Measurements from ENCODE around the gene GATA1.

Gene GATA1

DNA sequence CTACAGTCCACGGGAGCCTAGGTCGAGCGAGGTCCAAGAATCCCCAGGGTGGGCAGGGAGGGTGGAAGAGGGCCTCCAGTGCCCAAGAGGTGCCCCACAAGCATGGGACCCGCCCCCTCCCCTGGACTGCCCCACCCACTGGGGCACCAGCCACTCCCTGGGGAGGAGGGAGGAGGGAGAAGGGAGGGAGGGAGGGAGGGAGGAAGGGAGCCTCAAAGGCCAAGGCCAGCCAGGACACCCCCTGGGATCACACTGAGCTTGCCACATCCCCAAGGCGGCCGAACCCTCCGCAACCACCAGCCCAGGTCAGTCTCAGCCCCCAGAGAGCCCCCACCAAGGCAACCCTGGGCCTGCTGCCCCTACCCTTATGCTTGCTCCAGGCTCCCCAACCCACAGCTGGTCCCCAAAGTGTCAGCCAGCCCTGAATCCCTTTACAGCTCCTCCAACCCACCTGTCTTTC, at the start of gene GATA1:
TSS of gene GATA1 (plus strand) at position 250 of the 460 bp plus-strand sequence. CDS start 4,520 bp downstream, outside the sequence.
- DNase-seq, result no peak

DNA sequence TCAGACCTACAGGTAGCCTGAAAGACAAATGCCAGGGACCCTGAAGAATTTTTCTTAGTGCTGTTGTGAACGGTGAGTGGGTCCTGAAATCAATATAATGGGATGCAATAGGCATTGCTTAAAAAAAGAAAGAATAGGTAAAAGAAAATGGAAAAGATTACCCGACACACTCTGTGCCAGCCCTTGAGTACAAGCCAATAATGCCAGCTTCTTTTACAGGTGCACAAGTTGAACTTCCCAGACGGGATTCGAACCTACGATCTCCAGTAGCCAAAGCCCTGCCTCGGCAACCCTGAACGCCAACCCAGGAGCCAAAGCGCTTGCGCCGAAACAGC, 49.5 kb upstream of the GATA1 start:
- no peak for DNase-seq

DNA sequence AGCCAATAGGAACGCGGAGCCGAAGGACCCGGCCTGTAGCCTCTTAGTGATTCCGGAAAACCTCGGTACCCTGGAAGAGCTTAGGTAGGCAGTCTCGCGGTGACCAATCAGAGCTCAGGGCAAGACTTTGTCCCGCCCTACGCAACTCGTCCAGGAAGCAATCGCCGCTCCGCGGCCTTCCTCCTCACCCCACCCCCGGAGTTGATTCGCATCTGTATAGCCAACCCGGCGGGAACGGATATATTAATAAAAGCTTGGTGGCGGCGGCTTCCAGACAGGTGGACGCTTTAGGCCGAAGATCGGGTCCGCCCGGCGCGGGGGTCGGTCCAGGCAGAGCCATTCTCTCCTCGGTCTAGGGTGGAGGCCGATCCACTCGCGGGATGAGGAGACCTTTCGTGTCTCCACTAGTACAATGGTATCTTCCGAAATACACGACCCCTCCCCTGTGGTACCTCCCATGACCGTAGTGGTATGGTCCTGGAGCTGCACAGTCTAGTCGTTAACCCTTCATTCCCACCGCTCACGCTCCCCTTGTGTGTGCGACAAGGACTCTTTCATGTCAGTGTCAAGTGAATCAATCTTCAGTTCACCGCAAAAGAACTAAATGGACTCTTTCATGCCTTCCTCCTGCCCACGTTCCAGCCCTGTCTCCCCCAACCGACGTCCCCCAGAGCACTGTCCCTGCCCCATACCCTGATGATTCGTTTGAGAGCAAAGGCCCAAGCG, 49.0 kb upstream of the GATA1 start:
- DNase-seq, result peak; percentile 92

DNA sequence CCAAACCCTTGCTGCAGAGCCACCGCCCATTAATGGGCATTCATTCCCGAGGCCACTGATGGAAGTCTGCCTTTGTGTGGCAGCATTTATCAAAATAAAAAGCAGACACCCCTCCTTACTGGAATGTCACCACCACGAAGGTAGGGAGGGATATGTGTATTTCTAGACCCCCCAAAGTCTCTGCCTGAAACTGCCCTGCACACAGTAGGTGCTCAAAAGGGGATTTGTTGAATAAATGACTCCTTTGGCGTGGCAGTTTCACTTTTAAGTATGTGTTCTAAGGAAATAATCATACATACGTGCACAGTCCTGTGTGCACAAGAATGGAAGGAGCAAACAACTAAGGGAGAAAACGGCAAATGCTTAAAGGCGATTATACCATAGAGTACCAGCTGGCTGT, 48.5 kb upstream of the GATA1 start:
- no peak for DNase-seq

DNA sequence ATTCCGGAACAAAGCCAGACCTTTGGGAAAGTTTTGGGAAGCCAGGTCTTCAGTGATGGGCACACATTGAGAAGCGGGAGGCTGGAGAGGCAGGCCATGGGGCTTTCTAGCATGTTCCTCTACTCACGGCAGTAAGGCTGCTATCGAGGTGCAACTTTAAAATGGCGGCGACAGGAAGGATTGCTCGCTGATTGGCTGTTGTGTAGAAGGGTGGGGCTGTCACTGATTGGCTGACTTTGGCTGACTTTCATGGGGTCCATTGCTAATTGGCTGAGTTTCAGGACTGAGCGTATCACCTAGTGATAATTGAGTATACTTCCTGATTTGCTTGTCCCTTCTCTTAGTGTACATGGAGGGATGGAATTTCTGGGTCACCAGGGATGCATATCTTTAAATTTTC, 44.6 kb upstream of the GATA1 start:
- DNase-seq, result no peak

DNA sequence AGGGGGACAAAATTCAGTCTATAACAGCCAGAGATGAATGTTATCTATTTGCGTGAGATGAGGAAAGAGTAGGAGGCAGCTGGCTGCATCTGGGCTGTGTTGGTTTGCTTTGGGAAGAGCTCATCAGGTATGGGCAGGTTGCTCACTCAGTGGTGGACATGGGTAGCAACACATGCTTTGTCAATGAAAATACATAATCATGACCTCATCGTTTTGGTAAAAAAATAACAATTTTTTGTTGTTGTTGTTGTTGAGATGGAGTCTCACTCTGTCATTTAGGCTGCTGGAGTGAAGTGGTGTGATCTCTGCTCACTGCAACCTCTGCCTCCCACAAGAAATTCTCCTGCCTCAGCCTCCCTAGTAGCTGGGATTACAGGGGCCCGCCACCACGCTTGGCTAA, 41.2 kb upstream of the GATA1 start:
- DNase-seq, result no peak

DNA sequence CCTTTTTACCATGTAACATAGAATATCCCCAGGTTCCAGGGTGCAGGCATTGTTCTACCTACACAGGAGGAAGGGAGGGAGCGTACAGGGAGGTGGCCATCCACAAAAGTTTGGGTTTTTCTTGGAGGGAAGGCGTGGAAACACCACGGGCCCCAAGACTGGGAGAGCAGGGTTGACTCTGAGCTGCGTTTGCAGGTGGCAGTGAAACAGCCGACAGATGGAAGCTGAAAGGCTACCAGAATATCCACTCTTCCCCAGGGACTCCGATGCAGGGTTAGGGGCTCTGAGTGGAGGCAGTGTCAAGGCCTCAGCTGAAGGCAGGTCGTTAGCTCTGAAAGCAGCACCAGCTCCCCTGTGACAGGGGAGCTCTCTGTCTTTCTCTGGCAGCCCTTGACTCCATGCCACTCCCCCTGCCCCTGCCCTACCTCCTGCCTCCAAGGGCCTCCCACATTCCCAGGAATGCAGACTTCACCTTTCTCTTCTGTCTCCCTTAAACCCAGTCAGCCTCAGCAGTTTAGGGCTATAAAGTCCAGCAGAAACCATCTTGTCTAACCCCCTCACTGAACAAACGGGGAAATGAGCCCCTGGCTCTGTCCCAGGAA, 38.9 kb upstream of the GATA1 start:
- no peak for DNase-seq

DNA sequence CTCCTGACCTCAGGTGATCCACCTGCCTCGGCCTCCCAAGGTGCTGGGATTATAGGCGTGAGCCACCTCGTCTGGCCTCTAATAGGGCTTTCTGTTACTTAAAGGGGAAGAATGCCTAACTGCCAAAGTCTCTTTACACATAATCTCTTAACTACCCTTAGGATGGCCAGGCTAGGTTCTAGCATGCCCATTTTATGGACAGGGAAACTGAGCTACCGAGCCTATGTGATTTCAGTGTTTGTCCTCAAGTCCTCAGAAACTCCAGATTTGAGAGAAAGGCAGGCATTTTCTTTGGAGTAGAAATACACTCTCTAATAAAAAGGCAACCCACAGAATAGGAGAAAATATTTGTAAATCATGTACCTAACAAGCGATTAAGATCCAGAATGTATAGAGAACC, 37.2 kb upstream of the GATA1 start:
- no peak for DNase-seq

DNA sequence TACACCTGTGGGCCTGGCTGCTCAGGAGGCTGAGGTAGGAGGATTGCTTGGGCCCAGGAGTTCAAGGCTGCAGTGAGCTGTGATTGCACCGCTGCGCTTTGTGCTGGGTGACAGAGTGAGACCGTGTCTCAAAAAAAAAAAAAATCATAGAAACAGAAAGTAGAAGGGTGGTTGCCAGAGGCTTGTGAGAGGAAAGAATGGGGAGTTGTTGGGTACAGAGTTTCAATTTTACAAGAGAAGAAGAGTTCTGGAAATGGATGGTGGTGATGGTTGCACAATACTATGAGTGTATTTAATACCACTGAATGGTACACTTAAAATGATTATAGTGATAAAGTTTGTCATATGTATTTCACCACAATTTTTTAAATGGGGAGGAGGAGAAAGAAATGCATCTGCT, 35.0 kb upstream of the GATA1 start:
- no peak for DNase-seq

DNA sequence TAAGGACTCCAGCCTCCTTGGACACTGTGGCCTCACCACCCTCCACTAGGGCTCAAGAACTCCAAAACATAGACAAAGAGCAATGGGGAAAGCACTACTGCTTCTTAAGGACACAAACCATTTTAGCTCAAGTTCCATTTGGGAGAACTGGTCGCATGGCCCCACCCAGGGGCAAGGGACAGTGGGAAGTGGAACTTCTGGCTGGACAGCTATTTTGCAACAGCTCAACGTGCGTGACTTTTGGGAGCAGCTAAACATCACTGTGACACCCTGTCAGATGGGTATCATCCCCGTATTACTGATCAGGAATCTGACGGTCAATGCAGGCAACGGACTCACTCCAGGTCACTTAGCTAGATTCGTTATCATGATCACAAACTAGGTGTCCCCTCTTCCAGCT, 33.9 kb upstream of the GATA1 start:
- DNase-seq, result no peak

DNA sequence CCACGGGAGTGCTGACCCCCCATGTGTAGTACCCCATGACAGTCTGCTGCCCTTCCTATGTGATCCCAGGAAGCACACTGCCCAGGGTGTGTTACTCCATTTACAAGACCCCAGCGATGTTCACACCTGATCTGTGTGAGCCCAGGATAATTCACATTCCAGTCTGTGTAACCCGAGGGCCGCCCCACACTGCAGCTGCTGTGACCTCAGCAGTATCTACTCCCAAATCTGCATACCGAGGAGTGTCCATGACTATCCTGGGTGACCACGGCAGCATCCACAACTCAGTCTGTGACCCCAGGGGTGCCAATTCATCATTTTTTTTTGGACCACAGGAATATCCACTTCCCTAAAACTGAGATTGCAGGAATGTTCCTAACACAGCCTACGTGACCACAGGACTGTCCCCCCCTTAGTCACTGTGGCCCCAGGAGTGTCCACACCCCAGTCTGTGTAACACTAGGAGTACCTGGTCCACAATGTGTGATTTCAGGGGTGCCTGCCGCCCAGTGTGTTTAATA, 32.6 kb upstream of the GATA1 start:
- DNase-seq, result no peak

DNA sequence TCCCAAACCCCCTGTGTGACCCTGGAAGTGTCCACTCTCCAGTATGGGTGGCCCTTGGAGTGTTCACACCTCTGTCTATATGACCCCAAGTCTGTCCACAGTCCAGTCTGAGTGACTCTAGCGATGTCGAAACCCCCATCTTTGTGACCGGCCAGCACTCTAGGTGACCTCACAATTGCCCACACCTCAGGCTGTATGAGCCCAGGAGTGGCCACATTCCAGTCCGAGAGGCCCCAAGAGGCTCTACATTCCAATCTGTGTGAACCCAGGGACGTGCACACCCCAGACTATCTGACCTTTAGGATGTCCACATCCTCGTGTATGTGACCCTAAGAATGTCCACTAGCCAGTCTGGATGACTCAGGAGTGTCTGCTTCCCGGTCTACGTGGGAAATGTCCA, 32.2 kb upstream of the GATA1 start:
- DNase-seq, result no peak

DNA sequence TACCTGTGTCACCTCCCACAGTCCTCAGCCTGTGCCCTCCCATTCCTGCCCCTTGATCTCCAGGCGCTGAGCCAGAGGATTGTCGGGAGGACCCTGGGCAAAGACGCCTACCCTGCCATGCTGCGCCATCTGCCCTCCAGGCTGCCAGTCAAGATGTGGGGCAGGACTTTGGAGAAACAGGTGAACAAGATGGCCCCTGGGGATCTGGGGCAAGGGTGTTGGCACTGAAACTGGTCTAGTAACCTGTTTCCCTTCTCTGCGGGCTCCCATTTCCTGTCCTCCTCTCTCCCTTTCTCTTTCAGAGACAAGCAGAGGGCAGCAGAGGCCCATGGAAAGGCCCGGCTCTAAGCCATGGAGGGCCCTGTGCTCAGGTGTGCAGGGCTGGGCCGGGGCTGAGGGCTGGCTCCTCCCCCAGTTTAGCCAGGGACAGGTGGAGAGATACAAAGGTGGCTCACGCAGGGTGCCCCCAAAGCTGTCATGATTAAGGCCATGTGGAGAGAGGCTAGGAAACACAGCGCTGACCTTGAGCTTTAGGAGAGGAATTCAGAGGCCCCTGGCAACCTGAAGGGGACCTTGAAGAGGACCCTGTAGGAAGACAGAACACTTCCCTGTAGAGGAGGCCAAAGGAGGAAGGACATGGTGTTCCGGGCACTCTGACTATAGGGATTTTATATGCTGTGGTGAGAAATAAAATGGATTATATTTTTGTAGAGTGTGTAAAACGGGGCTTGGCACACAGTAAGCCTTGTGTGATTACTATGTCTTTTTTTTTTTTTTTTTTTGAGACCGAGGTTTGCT, 24.5 kb upstream of the GATA1 start, which contains the start of gene GLOD5:
TSS of gene GLOD5 (plus strand) at position 74 of the 798 bp plus-strand sequence. CDS start at position 118, 44 bp downstream.
- DNase-seq, result peak; percentile 4

DNA sequence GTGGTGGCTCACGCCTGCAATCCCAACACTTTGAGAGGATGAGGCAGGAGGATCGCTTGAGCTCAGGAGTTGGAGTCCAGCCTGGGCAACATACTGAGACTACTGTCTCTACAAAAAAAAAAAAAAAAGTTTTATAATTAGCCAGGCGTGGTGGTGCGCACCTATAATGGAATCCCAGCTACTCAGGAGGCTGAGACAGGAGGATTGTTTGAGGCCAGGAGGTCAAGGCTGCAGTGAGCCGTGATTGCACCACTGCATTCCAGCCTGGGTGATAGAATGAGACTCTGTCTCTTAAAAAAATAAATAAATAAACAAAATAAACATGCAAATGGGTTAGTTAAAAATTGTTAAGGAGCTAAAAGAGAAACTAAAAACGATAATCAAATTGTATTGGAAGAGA, 17.2 kb upstream of the GATA1 start:
- DNase-seq, result no peak

DNA sequence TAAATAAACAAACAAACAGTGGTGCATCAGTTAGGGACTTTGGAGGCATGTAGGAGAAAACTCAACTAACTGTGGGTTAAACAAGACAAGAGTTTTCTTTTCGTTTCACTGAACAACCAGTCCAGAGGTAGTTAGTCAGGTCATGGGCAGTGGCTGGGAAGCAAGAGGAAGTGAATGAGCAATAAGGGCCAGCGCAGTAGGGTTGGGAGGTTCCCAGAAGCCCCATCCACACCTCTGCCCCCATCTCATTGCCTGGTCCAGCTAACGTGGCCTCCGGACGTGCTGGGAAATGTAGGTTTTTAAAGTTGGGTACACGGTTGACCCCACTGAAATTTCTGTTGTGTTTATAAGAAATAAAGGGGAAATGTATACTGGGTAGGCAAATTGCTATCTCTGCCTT, 16.1 kb upstream of the GATA1 start:
- no peak for DNase-seq

DNA sequence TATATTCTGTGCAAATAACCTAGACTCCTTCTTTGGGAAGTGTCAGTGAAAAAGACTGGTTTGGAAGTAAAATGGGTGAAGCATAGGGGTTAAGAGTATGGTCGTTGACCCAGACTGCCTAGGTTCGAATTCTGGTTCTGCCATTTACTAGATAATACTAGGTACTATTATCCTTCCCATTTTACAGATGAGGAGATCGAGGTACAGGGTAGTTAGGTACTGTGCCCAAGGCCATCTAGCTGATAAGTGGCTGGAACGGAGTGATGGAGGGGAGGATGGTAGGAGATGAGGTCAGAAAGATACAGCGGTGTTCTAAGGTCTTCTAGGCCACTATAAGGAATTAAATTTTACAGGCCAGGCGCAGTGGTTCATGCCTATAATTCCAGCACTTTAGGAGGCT, 13.8 kb upstream of the GATA1 start:
- DNase-seq, result no peak

DNA sequence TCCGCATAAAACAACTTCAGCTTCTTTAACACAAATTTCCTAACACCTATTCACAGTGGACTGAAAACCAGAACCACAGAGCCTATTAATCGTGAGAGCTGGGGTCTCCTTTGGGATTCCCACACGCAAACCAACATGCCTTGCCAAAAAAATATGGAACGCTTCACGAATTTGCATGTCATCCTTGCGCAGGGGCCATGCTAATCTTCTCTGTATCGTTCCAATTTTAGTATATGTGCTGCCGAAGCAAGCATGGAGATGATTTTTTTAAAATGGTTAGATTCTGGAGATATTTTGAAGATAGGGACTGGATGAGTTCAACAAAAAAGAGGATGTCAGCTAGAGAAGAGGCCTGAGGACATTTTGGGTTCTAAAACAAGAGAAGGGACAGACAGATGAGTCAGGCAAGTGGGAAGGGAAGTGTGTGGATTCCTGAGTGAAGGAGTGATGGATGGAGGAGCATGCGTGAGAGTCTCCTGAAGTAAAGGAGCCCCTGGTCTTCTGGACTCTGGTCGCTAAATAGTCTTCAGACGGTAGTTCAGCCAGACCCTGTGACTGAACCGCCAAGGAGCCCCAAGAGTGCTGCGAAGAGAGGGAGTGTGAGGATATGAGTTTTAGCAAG, 9.5 kb upstream of the GATA1 start:
- no peak for DNase-seq

DNA sequence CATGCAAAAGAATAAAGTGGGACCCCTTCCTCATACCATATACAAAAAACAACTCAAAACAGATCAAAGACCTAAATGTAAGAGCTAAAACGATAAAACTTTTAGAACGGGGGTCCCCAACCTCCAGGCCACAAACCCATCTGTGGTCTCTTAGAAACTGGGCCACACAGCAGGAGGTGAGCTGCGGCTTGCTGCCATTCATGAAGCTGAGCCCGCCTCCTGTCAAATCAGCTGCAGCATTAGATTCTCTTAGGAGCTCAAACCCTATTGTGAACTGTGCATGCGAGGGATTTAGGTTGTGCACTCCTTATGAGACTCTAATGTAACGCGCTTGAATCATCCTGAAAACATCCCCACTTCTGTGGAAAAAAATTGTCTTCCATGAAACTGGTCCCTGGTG, 7.0 kb upstream of the GATA1 start:
- DNase-seq, result no peak

DNA sequence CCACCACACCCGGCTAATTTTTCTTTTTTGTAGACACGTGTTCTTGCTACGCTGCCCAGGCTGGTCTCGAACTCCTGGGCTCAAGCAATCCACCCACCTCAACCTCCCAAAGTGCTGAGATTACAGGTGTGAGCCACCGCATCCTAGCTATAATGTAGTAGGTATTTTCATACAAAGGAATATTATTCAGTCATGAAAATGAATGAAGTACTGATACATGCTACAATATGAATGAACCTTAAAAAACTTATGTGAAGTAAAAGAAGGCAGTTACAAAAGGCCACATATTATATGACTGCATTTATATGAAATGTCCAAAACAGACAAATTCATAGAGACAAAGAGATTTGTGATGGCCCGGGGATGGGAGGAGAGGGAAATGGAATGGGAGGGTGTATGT, 4.7 kb upstream of the GATA1 start:
- no peak for DNase-seq

DNA sequence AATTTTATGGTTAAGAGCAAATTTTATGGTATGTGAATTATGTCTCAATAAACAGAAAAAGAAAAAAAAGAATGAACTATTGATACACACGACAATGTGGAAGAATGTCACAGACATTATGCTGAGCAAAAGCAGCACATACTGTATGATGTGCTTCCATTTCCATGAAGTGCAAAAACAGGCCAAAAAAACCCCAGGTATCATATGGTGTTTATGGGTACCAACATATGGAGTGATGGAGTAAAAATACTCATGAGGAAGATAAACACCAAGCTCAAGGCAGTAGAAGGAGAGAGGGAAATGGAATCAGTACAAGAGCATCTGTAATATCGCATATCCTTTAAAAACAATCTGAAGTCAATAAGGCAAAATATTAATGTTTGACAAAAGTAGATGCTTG, 4.2 kb upstream of the GATA1 start:
- DNase-seq, result no peak

DNA sequence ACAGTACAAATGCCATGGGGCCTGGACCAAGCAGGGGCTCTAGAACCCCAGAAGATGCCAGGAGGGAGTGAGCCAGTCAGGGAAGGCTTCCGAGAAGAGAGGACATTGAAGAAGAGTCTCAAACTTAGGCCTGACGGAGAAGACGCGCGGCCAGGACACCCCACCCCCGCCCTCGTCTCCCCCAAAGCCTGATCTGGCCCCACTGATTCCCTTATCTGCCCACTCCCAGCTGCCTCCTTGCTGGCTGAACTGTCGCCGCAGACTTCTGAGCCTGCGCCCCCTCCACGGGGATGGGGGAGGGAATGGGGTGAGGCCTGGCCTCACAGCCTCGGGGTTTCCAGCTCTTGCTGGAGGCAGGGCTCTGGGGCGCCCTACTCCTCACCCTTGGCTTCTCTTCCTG, 3.6 kb upstream of the GATA1 start:
- DNase-seq, result no peak

DNA sequence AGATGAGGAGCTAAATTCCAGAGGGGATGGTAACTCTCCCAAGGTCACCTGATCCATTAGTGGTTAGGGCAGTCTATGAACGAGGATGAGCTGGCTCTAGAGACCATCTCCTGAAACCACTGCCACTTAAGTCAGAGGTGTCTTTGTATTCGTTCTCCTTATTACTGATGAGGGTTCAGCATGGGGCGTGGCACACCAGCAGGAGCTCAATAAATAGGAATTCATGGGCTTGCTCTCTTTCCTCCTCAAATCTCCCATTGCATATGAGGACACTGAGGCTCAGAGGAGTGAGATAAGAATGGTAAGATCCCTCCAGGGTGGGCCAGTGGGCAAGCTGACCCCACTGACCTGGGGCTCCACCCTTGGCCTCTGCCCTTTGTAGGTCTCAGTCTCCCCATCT, 1.7 kb upstream of the GATA1 start:
- DNase-seq, result no peak

DNA sequence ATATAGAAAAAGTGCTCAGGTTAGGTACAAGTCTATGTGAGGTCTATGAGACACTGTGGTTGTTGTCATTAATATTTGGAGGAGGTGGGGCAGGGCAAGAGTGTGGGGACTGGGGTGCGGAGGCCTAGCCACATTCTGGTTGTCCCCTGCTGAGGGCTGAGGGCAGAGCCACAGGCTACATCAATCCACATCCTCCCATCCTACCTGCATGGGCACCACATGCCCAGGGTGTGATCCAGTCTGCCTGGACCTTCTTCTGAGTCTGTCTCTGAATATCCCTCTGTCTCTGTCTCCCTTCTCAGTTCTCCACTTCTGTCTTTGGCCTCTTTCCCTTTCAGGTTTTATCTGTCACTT, 1.2 kb upstream of the GATA1 start:
- DNase-seq, result no peak
